Activated CD8-positive, alpha-beta memory T cell treated with anti-CD3 and anti-CD28 coated beads for 1 hour (primary cell): Measurements from ENCODE around the gene SLC41A3.

Experiments
- DNase-seq, 2 donors: peaks; one replicate each; pipeline ENCODE4 v3.0.0-alpha.2; 2020; ENCODE audit warnings: low read depth in 1 of 2; ENCODE audit errors: extremely low read depth in 1 of 2

The SLC41A3 gene

GRCh38 chr3:126083913-126084767 lies at the start of gene SLC41A3:
SLC41A3 (minus strand) TSS chr3:126084124; CDS start chr3:126068219, 15,905 bp downstream.
- peak; percentile 37 to 73 for DNase-seq

- no peak for DNase-seq
These were observed 49.7 kb upstream of the SLC41A3 start for GRCh38 chr3:126133606-126134005.

- no peak for DNase-seq
These were observed 49.0 kb upstream of the SLC41A3 start for GRCh38 chr3:126132751-126133511.

- no peak for DNase-seq
These were observed 48.2 kb upstream of the SLC41A3 start for GRCh38 chr3:126131881-126132750.

GRCh38 chr3:126130981-126131745 lies 47.2 kb upstream of the SLC41A3 start:
- no peak for DNase-seq

- no peak for DNase-seq
These were observed 46.3 kb upstream of the SLC41A3 start for GRCh38 chr3:126130081-126130855.

GRCh38 chr3:126129398-126129891 lies 45.5 kb upstream of the SLC41A3 start:
- no peak for DNase-seq

GRCh38 chr3:126128504-126129397 lies 44.8 kb upstream of the SLC41A3 start:
- DNase-seq: no peak

GRCh38 chr3:126127904-126128303 lies 44.0 kb upstream of the SLC41A3 start:
- no peak for DNase-seq

- DNase-seq: no peak
These were observed 43.5 kb upstream of the SLC41A3 start for GRCh38 chr3:126127452-126127851.

- no peak for DNase-seq
These were observed 43.0 kb upstream of the SLC41A3 start for GRCh38 chr3:126126811-126127431.

GRCh38 chr3:126126286-126126685 lies 42.4 kb upstream of the SLC41A3 start:
- DNase-seq: no peak

GRCh38 chr3:126125781-126126251 lies 41.9 kb upstream of the SLC41A3 start:
- no peak for DNase-seq

GRCh38 chr3:126125341-126125740 lies 41.4 kb upstream of the SLC41A3 start:
- no peak for DNase-seq

- no peak for DNase-seq
These were observed 41.0 kb upstream of the SLC41A3 start for GRCh38 chr3:126124896-126125295.

GRCh38 chr3:126124148-126124868 lies 40.4 kb upstream of the SLC41A3 start:
- DNase-seq: no peak

GRCh38 chr3:126121632-126122031 lies 37.7 kb upstream of the SLC41A3 start:
- DNase-seq: no peak
